Kidney (tissue), 14 donors: ENCODE data around the gene SCIN. TPM values are rescaled to one million over a fixed set of nuclear protein-coding genes. Genes with fewer than 3 reads are reported as not detected.
A peak's percentile ranks its signal among the peaks of the same experiment; 100 is the strongest.

Experiments
- DNase-seq, 5 donors: peaks; one replicate each; pipeline ENCODE4 v3.0.0-alpha.2; 2013 to 2020
- FAIRE-seq: peaks from 2 replicates; lab custom pipeline; 2012; peaks lifted over from hg19 to GRCh38; lab: Jason Lieb, UNC
- H3K27ac ChIP-seq, 2 donors: one replicate each; pipeline ENCODE4 v1.7.0; 2013; ENCODE audit warnings: low read depth in 2 of 2, low read length in 2 of 2, inconsistent platforms in 1 of 2
- H3K27me3 ChIP-seq: one replicate; pipeline ENCODE4 v1.7.1; 2013; ENCODE audit warnings: low read length, inconsistent platforms; ENCODE audit not compliant: control insufficient read depth, insufficient read depth
- H3K36me3 ChIP-seq, 3 donors: one replicate each; pipeline versions ENCODE4 v1.7.0 to v1.7.1; 2013; ENCODE audit warnings: low read length in 3 of 3, control low read depth in 1 of 3, inconsistent platforms in 1 of 3; ENCODE audit not compliant: insufficient read depth in 3 of 3, control insufficient read depth in 2 of 3
- H3K4me1 ChIP-seq, 3 donors: one replicate each; pipeline versions ENCODE4 v1.7.0 to v1.7.1; 2013; ENCODE audit warnings: low read length in 3 of 3, inconsistent platforms in 1 of 3, low read depth in 1 of 3; ENCODE audit not compliant: control insufficient read depth in 2 of 3, insufficient read depth in 2 of 3
- H3K4me3 ChIP-seq, 3 donors: one replicate each; pipeline versions ENCODE4 v1.7.0 to v1.8.1; 2013; ENCODE audit warnings: low read length in 3 of 3, control low read depth in 1 of 3, inconsistent platforms in 1 of 3
- H3K9ac ChIP-seq, 3 donors: one replicate each; pipeline versions ENCODE4 v1.7.0 to v1.7.1; 2013; ENCODE audit warnings: low read length in 3 of 3, control low read depth in 1 of 3, inconsistent platforms in 1 of 3
- H3K9me3 ChIP-seq, 3 donors: one replicate each; pipeline versions ENCODE4 v1.7.0 to v1.7.1; 2013; ENCODE audit warnings: low read length in 3 of 3, control low read depth in 1 of 3, inconsistent platforms in 1 of 3; ENCODE audit not compliant: control insufficient read depth in 2 of 3, insufficient read depth in 1 of 3
- intact Hi-C: fragments of 100-400 bp; cut with DNase I; formaldehyde crosslinking; loops from one replicate; pipeline ENCODE4 v1.11.1; 2022
- polyA plus RNA-seq: library from polyadenylated mRNA; stranded (reverse); fragments of 350-450 nt; fragmentation: Illumina TruSeq; extraction: RNeasy Lipid Tissue Mini Kit (QIAGEN cat#74804); gene quantifications from one replicate; pipeline ENCODE4 v1.2.3, GENCODE V29; 2014; ENCODE audit warnings: low read depth, low replicate concordance; ENCODE audit not compliant: insufficient read depth
- total RNA-seq: library from RNA; stranded (reverse); fragmentation: NEBNext Ultra II Directional; extraction: Animal tissue kit (Norgen Biotek cat#: 25700); gene quantifications from one replicate; pipeline ENCODE4 v1.2.1, GENCODE V29; 2021
- TF ChIP-seq, protein P1 (sequence below): IDR thresholded peaks from 3 replicates; pipeline ENCODE4 v1.5.1; 2012; ENCODE audit warnings: mild to moderate bottlenecking, moderate library complexity, borderline replicate concordance; ENCODE audit not compliant: insufficient read depth; ENCODE audit errors: extremely low read depth
- donor health status: control.
- donor health status: control.
- donor health status: control.
- donor health status: control.
- donor health status: control.
- donor health status: DM: yes; HTN: yes; CAD: no.
- donor health status: Normal renal cell carcinoma (clear cell type).

SCIN gene
- total and polyA plus RNA-seq, 2 donors from 2014 or later: 62.8 to 141 TPM

DNA sequence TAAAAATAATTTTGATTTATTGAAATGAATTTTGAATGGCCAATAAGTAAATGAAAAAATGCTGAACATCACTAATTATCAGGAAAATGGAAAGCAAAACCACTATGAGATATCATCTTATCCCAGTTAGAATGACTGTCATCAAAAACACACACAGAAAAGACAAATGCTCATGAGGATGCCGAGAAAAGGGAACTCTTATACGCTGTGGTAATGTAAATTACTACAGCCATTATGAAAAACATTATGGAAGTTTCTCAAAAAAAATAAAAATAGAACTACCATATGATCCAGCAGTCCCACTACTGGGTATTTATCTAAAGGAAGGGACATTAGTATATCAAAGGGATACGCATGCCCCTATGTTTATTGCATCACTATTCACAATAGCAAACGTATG lies 15.8 kb downstream of the SCIN start:
- no peak overlapping the region for H3K27ac ChIP-seq

DNA sequence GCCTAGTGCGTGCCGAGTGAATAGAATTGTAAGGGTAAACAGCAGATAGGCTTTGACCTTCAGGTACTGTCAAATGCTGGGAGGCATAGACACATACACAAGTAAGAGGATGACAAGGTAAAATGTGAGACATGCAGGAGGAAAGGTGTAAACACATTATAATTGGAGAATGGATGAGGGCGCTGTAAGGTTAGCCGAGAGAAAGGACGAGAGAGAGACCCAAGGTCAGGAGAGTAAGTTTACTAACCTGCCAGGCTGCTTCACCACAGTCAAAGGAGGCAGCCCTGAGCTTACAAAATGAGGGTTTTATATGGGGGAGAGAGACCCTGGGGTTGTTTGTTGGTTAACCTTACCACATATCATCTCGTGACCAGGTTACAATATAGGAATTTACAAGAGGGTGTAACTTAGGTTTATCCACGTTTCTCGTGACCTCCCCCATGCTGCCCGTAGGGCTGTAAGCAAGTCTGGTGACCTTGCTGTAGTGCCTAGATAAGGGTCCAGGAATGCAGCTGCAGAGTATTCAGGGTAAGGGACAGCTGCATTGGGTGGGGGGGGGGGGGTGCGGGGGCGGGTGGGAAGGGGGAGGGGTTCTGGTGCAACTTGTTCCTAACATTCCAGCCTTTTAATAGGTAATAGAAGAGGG lies 17.9 kb downstream of the SCIN start:
- DNase-seq: no peak
- TF ChIP-seq, protein P1, sequence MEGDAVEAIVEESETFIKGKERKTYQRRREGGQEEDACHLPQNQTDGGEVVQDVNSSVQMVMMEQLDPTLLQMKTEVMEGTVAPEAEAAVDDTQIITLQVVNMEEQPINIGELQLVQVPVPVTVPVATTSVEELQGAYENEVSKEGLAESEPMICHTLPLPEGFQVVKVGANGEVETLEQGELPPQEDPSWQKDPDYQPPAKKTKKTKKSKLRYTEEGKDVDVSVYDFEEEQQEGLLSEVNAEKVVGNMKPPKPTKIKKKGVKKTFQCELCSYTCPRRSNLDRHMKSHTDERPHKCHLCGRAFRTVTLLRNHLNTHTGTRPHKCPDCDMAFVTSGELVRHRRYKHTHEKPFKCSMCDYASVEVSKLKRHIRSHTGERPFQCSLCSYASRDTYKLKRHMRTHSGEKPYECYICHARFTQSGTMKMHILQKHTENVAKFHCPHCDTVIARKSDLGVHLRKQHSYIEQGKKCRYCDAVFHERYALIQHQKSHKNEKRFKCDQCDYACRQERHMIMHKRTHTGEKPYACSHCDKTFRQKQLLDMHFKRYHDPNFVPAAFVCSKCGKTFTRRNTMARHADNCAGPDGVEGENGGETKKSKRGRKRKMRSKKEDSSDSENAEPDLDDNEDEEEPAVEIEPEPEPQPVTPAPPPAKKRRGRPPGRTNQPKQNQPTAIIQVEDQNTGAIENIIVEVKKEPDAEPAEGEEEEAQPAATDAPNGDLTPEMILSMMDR: no peak
- H3K27ac ChIP-seq: peak overlapping the region in 1 of 2 donors; percentile 59
- intact Hi-C loops: no loop called here
- no peaks in the 10 kb centered on the region for H3K9me3 ChIP-seq
- FAIRE-seq: no peak
- no peaks in the 10 kb centered on the region for H3K4me1 ChIP-seq
- no peak overlapping the region for H3K9ac ChIP-seq
- no peaks in the 10 kb centered on the region for H3K27me3 ChIP-seq
- H3K36me3 ChIP-seq: no peaks in the 10 kb centered on the region
- no peak overlapping the region for H3K4me3 ChIP-seq

More for the DNA sequence above, 15.8 kb downstream of the SCIN start:
- no peak for DNase-seq
- no peak for FAIRE-seq
- H3K9ac ChIP-seq: no peak overlapping the region
- no peaks in the 10 kb centered on the region for H3K36me3 ChIP-seq
- no peaks in the 10 kb centered on the region for H3K27me3 ChIP-seq
- no peaks in the 10 kb centered on the region for H3K4me1 ChIP-seq
- intact Hi-C loops: no loop called here
- no peaks in the 10 kb centered on the region for H3K9me3 ChIP-seq
- TF ChIP-seq, protein P1: no peak
- no peak overlapping the region for H3K4me3 ChIP-seq

DNA sequence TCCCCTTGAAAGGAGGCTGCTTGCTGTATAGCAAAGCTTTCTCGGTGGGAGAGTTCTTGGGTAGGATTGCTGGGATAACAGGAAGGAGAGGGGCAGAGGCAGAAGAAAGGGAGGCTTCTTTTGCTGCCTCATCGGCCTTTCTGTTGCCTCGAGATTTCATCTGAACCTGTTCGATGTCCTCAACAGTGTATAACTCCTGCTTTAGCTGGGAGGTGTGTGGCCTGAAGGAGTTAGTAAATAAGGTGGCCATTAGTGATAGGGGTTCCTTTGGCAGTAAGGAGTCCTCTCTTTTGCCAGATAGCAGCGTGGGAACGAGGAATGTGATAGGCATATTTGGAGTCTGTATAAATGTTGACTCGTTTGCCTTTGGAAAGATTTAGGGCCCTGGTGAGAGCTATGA lies 20.0 kb downstream of the SCIN start:
- no peaks in the 10 kb centered on the region for H3K9me3 ChIP-seq
- TF ChIP-seq, protein P1: no peak
- peaks cover 0 to 2% (median 0%) of the 10 kb centered on the region in 3 donors for H3K4me1 ChIP-seq
- intact Hi-C loops: no loop called here
- H3K4me3 ChIP-seq: no peak overlapping the region
- H3K27ac ChIP-seq: no peak overlapping the region
- FAIRE-seq (no peak), DNase-seq (no peak)
- H3K9ac ChIP-seq: no peak overlapping the region
- no peaks in the 10 kb centered on the region for H3K36me3 ChIP-seq
- H3K27me3 ChIP-seq: no peaks in the 10 kb centered on the region
